ENCODE data around the gene HMG20B.
"Not testable (repeated sequence)": the region's sequence is repeated elsewhere in the genome, so short reads cannot be mapped to it uniquely, and the experiment has no call there.

Gene HMG20B

GRCh38 chr19:3580156-3580934, 7.6 kb downstream of the HMG20B start:
- DNase-seq: peak in 5 of 56 donors; percentile 4 to 73 (median 9)

- DNase-seq: not testable (repeated sequence)
These were observed 9.0 kb downstream of the HMG20B start for GRCh38 chr19:3581792-3582191.

- DNase-seq: not testable (repeated sequence)
These were observed 11.5 kb downstream of the HMG20B start for GRCh38 chr19:3584036-3584802.

- DNase-seq: no peak
These were observed 12.8 kb downstream of the HMG20B start, which contains the start of gene GIPC3 for GRCh38 chr19:3585301-3586126. GIPC3 (plus strand) TSS chr19:3585478; CDS start chr19:3585598, 120 bp downstream.

GRCh38 chr19:3586127-3586626, 13.4 kb downstream of the HMG20B start:
- peak in 1 of 56 donors; percentile 13 for DNase-seq

GRCh38 chr19:3586707-3587346, 14.1 kb downstream of the HMG20B start:
- DNase-seq: no peak

- DNase-seq: no peak
These were observed 16.7 kb downstream of the HMG20B start for GRCh38 chr19:3589439-3589838.

GRCh38 chr19:3589949-3590348, 17.2 kb downstream of the HMG20B start:
- no peak for DNase-seq

GRCh38 chr19:3590991-3591659, 18.4 kb downstream of the HMG20B start:
- no peak for DNase-seq

- DNase-seq: no peak
These were observed 19.3 kb downstream of the HMG20B start for GRCh38 chr19:3591876-3592613.

GRCh38 chr19:3593156-3593555, 20.4 kb downstream of the HMG20B start:
- DNase-seq: no peak

GRCh38 chr19:3595521-3596061, 22.8 kb downstream of the HMG20B start:
- DNase-seq: no peak

- no peak for DNase-seq
These were observed 27.0 kb downstream of the HMG20B start for GRCh38 chr19:3599776-3600187.

GRCh38 chr19:3601021-3601420, 28.3 kb downstream of the HMG20B start:
- no peak for DNase-seq

- no peak for DNase-seq
These were observed 30.5 kb downstream of the HMG20B start for GRCh38 chr19:3603121-3603811.

GRCh38 chr19:3604227-3604986, 31.7 kb downstream of the HMG20B start:
- no peak for DNase-seq

- no peak for DNase-seq
These were observed 32.2 kb downstream of the HMG20B start for GRCh38 chr19:3604987-3605343.

GRCh38 chr19:3605361-3605760, 32.6 kb downstream of the HMG20B start:
- DNase-seq: no peak

Data from nucleus accumbens (tissue), 56 donors.